ENCODE measurements around the gene ASAP3. TPM values are rescaled to one million over a fixed set of nuclear protein-coding genes. Genes with fewer than 3 reads are reported as not detected.

The ASAP3 gene
- total and polyA plus RNA-seq, 9 of the 15 experiments (the other 6 are each of a cell fraction or from before 2014, with no cell fraction given): 1.7 to 31.2 (median 17.4) TPM

DNA sequence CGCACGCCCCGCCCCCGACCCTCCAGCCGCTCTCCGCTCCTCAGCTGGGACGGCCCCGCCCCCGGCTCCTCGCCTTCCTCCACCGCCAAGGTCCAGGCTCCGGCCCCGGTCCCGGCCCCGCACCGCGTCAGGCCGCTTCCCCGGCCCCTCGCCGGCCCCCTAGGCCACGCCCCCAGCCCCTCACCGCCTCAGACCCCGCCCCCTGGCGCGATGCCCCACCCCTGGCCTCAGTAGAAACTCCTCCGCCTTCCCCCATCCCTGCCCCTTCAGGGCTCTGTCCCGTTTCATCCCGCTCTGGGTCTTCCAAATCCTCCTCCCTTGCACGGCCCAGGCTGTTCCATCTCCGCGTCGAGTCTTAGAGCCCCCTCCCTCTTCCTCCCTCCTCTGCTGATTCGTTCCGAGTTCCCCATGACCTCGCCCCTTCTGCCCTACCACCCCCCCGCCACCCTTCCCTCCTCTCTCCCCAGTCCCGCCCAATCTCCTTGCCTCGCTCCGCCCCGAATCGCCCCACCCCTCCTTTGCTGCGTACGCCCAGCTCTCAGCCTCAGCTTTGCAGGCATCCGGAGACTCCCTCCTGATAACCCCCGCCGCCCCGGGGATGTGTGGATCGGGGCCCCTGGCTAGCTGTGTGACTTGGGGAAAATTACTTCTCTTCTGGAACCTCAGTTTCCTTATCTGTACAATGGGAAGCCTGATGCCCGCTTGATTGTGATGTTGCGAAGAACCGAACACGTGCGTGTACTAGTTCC lies 448 bp upstream of the ASAP3 start (continued):
- TF ChIP-seq SRSF1 (IDR thresholded peaks at IDR 0.05; ENCODE audit: low read depth, low read length) (no peak), PRDM10 (IDR thresholded peaks at IDR 0.05; ENCODE audit: partially characterized antibody) (peak; percentile 82), BCOR (IDR thresholded peaks at IDR 0.05) (peak; percentile 99), FUS (optimal IDR thresholded peaks at IDR 0.05; ENCODE audit: low read depth, low read length) (no peak), FOXK2 (conservative IDR thresholded peaks at IDR 0.05 in 1 of 2, IDR thresholded peaks at IDR 0.05 in 1 of 2; ENCODE audit: low read depth in 2 of 2) (0 out of 4 replicates have a peak, but pooled peaks of 1 of the 2 experiments have one; percentile 49), ZNF24 (IDR thresholded peaks at IDR 0.05) (peak; percentile 75), NCOA2 (IDR thresholded peaks at IDR 0.05; ENCODE audit: partially characterized antibody in 2 of 2) (no peak), TEAD4 (IDR thresholded peaks at IDR 0.05; ENCODE audit: low read length) (no peak), TEAD4 (CRISPR knock-in tag; IDR thresholded peaks at IDR 0.05; ENCODE audit: borderline replicate concordance) (no peak), HMGN3 (IDR thresholded peaks at IDR 0.05; ENCODE audit: borderline replicate concordance, extremely low read depth, insufficient read length, low read depth, low read length) (peak; percentile 51), ARID1B (IDR thresholded peaks at IDR 0.05) (peak; percentile 62), MEF2D (tag; conservative IDR thresholded peaks at IDR 0.05; ENCODE audit: low read depth) (no peak), ILK (tag; IDR thresholded peaks at IDR 0.05; ENCODE audit: borderline replicate concordance, low read depth) (no peak), ATF7 (IDR thresholded peaks at IDR 0.05) (peak; percentile 48; the same call in 1 of the 2 replicates), MCM5 (IDR thresholded peaks at IDR 0.05; ENCODE audit: low read depth) (no peak), MNT (conservative IDR thresholded peaks at IDR 0.05) (peak; percentile 67 to 68; a peak in 3 of 4 replicates), ZNF197 (CRISPR knock-in tag; IDR thresholded peaks at IDR 0.05; ENCODE audit: low read depth) (no peak; the same call in none of the 2 replicates), HLTF (IDR thresholded peaks at IDR 0.05) (peak; percentile 77; the same call in 1 of the 2 replicates), E2F4 (CRISPR knock-in tag; IDR thresholded peaks at IDR 0.05; ENCODE audit: low read depth) (no peak), SMARCA4 (IDR thresholded peaks at IDR 0.05) (peak; percentile 63; the same call in 1 of the 2 replicates), ZNF785 (CRISPR knock-in tag; IDR thresholded peaks at IDR 0.05) (no peak)
